HT1080 (cell line): Measurements from ENCODE around the gene OR8U1. TPM values are rescaled to one million over a fixed set of nuclear protein-coding genes. Genes with fewer than 3 reads are reported as not detected.
"Not testable (repeated sequence)": the region's sequence is repeated elsewhere in the genome, so short reads cannot be mapped to it uniquely, and the experiment has no call there.

Experiments
- DNase-seq: peaks from one replicate; pipeline ENCODE4 v3.0.0-alpha.2; 2015; ENCODE audit warnings: low read depth
- polyA plus RNA-seq, 2 experiments: library from polyadenylated mRNA; depleted of rRNA; stranded (reverse); fragments of >200 nt; gene quantifications; 2 replicates each; pipeline ENCODE4 v1.2.3, GENCODE V29; 2015
- total RNA-seq: library from RNA; depleted of rRNA; stranded (reverse); fragments of >200 nt; shearing (Covaris generic); gene quantifications from 2 replicates; pipeline ENCODE4 v1.2.3, GENCODE V29; 2014; rRNA removed

Gene OR8U1
- total RNA-seq, result not detected in 2 replicates
- not detected in 2 replicates for polyA plus RNA-seq (2015; cell fraction: cytosol; rRNA removed)
- polyA plus RNA-seq (2015; cell fraction: nucleus; rRNA removed), result not detected in 2 replicates

- no peak for DNase-seq
Measured at GRCh38 chr11:56375324-56375723, at the start of gene OR8U1. Gene OR8U1 (plus strand): TSS chr11:56375624. CDS start chr11:56375624, 0 bp downstream.

- DNase-seq, result peak; percentile 27
Measured at GRCh38 chr11:56331861-56332491, 43.4 kb upstream of the OR8U1 start.

- no peak for DNase-seq
Measured at GRCh38 chr11:56333156-56333555, 42.3 kb upstream of the OR8U1 start.

- DNase-seq, result no peak
Measured at GRCh38 chr11:56340289-56340688, 35.1 kb upstream of the OR8U1 start.

GRCh38 chr11:56345739-56346138 lies 29.7 kb upstream of the OR8U1 start, which contains the start of gene OR8K1:
Gene OR8K1 (plus strand): TSS chr11:56346039. CDS start chr11:56346039, 0 bp downstream.
- DNase-seq, result no peak

GRCh38 chr11:56353991-56354390 lies 21.4 kb upstream of the OR8U1 start, which contains the start of gene OR8J1:
Gene OR8J1 (plus strand): TSS chr11:56354291. CDS start chr11:56360247, 5,956 bp downstream.
- no peak for DNase-seq

- no peak for DNase-seq
Measured at GRCh38 chr11:56380120-56380519, 4.7 kb downstream of the OR8U1 start.

- no peak for DNase-seq
Measured at GRCh38 chr11:56394381-56394780, 19.0 kb downstream of the OR8U1 start.

- no peak for DNase-seq
Measured at GRCh38 chr11:56396047-56396446, 20.6 kb downstream of the OR8U1 start.

- not testable (repeated sequence) for DNase-seq
Measured at GRCh38 chr11:56401858-56402461, 26.5 kb downstream of the OR8U1 start.

- DNase-seq, result no peak
Measured at GRCh38 chr11:56404393-56404792, 29.0 kb downstream of the OR8U1 start.

- no peak for DNase-seq
Measured at GRCh38 chr11:56410801-56411200, 35.4 kb downstream of the OR8U1 start.

GRCh38 chr11:56412396-56412795 lies 37.0 kb downstream of the OR8U1 start, which contains the start of gene OR5AL1:
Gene OR5AL1 (plus strand): TSS chr11:56412696.
- no peak for DNase-seq

Other genes starting within 250 kb of the OR8U1 start
- not detected in 2 replicates for gene OR8J3, start 235.4 kb upstream of the OR8U1 start, total RNA-seq
- not detected in 2 replicates for gene OR8K5, start 215.3 kb upstream of the OR8U1 start, total RNA-seq
- not detected in 2 replicates for gene OR5J2, start 199.0 kb upstream of the OR8U1 start, total RNA-seq
- not detected in 2 replicates for gene OR5T2, start 141.4 kb upstream of the OR8U1 start, total RNA-seq
- gene OR5T3, start 123.4 kb upstream of the OR8U1 start, total RNA-seq, result not detected in 2 replicates
- not detected in 2 replicates for gene OR5T1, start 101.5 kb upstream of the OR8U1 start, total RNA-seq
- not detected in 2 replicates for gene OR8H1, start 83.4 kb upstream of the OR8U1 start, total RNA-seq
- not detected in 2 replicates for gene OR8K3, start 60.5 kb upstream of the OR8U1 start, total RNA-seq
- gene OR8K1, start 29.6 kb upstream of the OR8U1 start, total RNA-seq, result not detected in 2 replicates
- not detected in 2 replicates for gene OR8J1, start 21.3 kb upstream of the OR8U1 start, total RNA-seq
- not detected in 2 replicates for gene OR5AL1, start 37.1 kb downstream of the OR8U1 start, total RNA-seq
- not detected in 2 replicates for gene OR5M3, start 97.7 kb downstream of the OR8U1 start, total RNA-seq
- gene OR5M8, start 115.7 kb downstream of the OR8U1 start, total RNA-seq, result not detected in 2 replicates
- not detected in 2 replicates for gene OR5M11, start 167.6 kb downstream of the OR8U1 start, total RNA-seq
- gene OR5M10, start 202.1 kb downstream of the OR8U1 start, total RNA-seq, result not detected in 2 replicates
- gene OR5M1, start 239.2 kb downstream of the OR8U1 start, total RNA-seq, result not detected in 2 replicates